PC-3 (cell line): ENCODE measurements around the gene SLC35B1.

Experiments
- EZH2 ChIP-seq: fragments of 300-600 bp; sonication (generic); IDR thresholded peaks from one replicate; pipeline ENCODE4 v1.6.1; 2017; ENCODE audit warnings: antibody characterized with exemption, mild to moderate bottlenecking, low read length; ENCODE audit not compliant: unreplicated experiment
- EZH2phosphoT487 ChIP-seq: fragments of 300-600 bp; sonication (generic); IDR thresholded peaks from 2 replicates; pipeline ENCODE4 v1.6.1; 2018; ENCODE audit warnings: mild to moderate bottlenecking, antibody characterized with exemption, low read length, borderline replicate concordance
- TF ChIP-seq, protein P1 (sequence below): fragments of 300-600 bp; sonication (generic); conservative IDR thresholded peaks from 2 replicates; pipeline ENCODE4 v1.5.1; 2017; ENCODE audit warnings: antibody characterized with exemption, low read depth, mild to moderate bottlenecking, low read length

DNA sequence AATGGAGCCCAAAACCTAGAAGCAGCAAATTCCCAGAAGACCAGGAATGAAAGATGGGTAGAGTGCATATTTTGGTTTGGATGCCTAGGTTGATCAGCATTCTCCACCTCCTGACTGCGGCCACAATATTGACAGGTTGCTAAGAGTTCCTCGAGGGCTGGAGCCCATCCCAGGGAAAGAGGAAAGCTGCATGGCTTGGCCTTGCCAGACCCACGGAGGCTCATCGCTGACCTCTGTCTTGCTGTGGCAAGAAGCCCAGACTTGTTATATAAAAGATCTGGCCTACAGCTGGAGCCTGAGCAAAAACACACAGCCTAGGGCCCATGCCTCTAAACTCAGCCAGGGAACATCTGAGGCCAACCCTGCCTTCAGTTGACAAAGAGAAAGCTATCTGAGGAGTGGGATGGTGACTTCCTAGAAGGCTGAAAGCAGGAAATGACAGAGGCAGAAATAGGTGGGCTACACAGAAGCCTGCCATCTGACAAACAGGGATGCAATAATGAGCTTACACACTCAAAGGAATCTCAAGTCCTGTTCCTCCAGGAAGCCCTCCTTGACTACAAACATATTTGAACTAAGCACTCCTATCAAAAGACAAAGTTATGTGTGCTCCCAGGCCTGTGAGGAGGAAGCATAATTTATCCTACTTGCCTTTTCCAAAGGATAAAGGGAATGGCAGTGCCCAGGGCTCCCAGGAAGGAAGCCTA lies 22.5 kb upstream of the SLC35B1 start:
- TF ChIP-seq, protein P1, sequence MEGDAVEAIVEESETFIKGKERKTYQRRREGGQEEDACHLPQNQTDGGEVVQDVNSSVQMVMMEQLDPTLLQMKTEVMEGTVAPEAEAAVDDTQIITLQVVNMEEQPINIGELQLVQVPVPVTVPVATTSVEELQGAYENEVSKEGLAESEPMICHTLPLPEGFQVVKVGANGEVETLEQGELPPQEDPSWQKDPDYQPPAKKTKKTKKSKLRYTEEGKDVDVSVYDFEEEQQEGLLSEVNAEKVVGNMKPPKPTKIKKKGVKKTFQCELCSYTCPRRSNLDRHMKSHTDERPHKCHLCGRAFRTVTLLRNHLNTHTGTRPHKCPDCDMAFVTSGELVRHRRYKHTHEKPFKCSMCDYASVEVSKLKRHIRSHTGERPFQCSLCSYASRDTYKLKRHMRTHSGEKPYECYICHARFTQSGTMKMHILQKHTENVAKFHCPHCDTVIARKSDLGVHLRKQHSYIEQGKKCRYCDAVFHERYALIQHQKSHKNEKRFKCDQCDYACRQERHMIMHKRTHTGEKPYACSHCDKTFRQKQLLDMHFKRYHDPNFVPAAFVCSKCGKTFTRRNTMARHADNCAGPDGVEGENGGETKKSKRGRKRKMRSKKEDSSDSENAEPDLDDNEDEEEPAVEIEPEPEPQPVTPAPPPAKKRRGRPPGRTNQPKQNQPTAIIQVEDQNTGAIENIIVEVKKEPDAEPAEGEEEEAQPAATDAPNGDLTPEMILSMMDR: no peak
- TF ChIP-seq EZH2 (no peak), EZH2phosphoT487 (no peak)
